ENCODE data around the gene DPF3.
"Not testable (repeated sequence)": the region's sequence is repeated elsewhere in the genome, so short reads cannot be mapped to it uniquely, and the experiment has no call there.

DPF3 gene

GRCh38 chr14:72758420-72758819 is 135.5 kb downstream of the DPF3 start:
- DNase-seq (ENCODE audit: insufficient read length, low spot score), result no peak
- TF ChIP-seq POLR2AphosphoS5 (IDR thresholded peaks at IDR 0.05; ENCODE audit: low read depth, low read length), result no peak
- no peak for TF ChIP-seq POLR2A (IDR thresholded peaks at IDR 0.05; ENCODE audit: low read depth, low read length)
- TF ChIP-seq PAX5 (IDR thresholded peaks at IDR 0.05; ENCODE audit: insufficient read depth, low read length, severe bottlenecking), result no peak
- no peak for TF ChIP-seq TAF1 (IDR thresholded peaks at IDR 0.05; ENCODE audit: low read depth, low read length)
- FAIRE-seq, result no peak

- DNase-seq (ENCODE audit: insufficient read length, low spot score) (no peak), FAIRE-seq (no peak)
- TF ChIP-seq PAX5 (IDR thresholded peaks at IDR 0.05; ENCODE audit: insufficient read depth, low read length, severe bottlenecking), result no peak
- no peak for TF ChIP-seq POU2F2 (IDR thresholded peaks at IDR 0.05; ENCODE audit: low read depth, low read length)
- TF ChIP-seq POLR2A (IDR thresholded peaks at IDR 0.05; ENCODE audit: low read depth, low read length), result no peak
- no peak for TF ChIP-seq SPI1 (IDR thresholded peaks at IDR 0.05; ENCODE audit: low read depth, low read length)
- no peak for TF ChIP-seq TAF1 (IDR thresholded peaks at IDR 0.05; ENCODE audit: low read depth, low read length)
- TF ChIP-seq POLR2AphosphoS5 (IDR thresholded peaks at IDR 0.05; ENCODE audit: low read depth, low read length), result no peak
Measured at GRCh38 chr14:72756967-72757366, 136.9 kb downstream of the DPF3 start.

DNA sequence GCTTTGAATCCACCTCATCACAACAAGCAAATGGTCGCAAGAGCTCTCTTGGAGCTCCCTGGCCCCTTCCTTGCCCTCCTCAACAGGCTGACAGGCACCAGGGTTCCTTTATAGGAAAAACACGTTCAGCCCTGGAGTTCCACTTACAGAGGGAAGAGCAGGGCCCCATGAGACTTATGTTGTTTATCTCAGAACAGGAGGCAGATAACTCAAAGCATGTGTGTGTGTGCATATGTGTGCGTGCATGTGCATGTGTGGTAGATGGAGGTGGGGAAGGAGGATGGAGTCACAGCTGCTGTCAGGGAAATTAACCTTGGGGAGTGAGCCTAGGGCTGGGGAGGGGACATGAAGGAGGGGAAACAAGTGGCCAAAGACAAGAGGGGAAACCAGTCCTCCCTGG is 138.1 kb downstream of the DPF3 start:
- FAIRE-seq (no peak), DNase-seq (ENCODE audit: insufficient read length, low spot score) (no peak)
- no peak for TF ChIP-seq TAF1 (IDR thresholded peaks at IDR 0.05; ENCODE audit: low read depth, low read length)
- no peak for TF ChIP-seq POU2F2 (IDR thresholded peaks at IDR 0.05; ENCODE audit: low read depth, low read length)
- no peak for TF ChIP-seq SPI1 (IDR thresholded peaks at IDR 0.05; ENCODE audit: low read depth, low read length)
- TF ChIP-seq POLR2A (IDR thresholded peaks at IDR 0.05; ENCODE audit: low read depth, low read length), result no peak
- no peak for TF ChIP-seq PAX5 (IDR thresholded peaks at IDR 0.05; ENCODE audit: insufficient read depth, low read length, severe bottlenecking)
- TF ChIP-seq POLR2AphosphoS5 (IDR thresholded peaks at IDR 0.05; ENCODE audit: low read depth, low read length), result no peak

- FAIRE-seq (no peak), DNase-seq (ENCODE audit: insufficient read length, low spot score) (no peak)
- TF ChIP-seq POU2F2 (IDR thresholded peaks at IDR 0.05; ENCODE audit: low read depth, low read length) (no peak), POLR2A (IDR thresholded peaks at IDR 0.05; ENCODE audit: low read depth, low read length) (no peak), PAX5 (IDR thresholded peaks at IDR 0.05; ENCODE audit: insufficient read depth, low read length, severe bottlenecking) (no peak)
Measured at GRCh38 chr14:72754949-72755348, 139.0 kb downstream of the DPF3 start.

- TF ChIP-seq TAF1 (IDR thresholded peaks at IDR 0.05; ENCODE audit: low read depth, low read length) (no peak), POU2F2 (IDR thresholded peaks at IDR 0.05; ENCODE audit: low read depth, low read length) (no peak), POLR2AphosphoS5 (IDR thresholded peaks at IDR 0.05; ENCODE audit: low read depth, low read length) (no peak), POLR2A (IDR thresholded peaks at IDR 0.05; ENCODE audit: low read depth, low read length) (no peak), SPI1 (IDR thresholded peaks at IDR 0.05; ENCODE audit: low read depth, low read length) (no peak), PAX5 (IDR thresholded peaks at IDR 0.05; ENCODE audit: insufficient read depth, low read length, severe bottlenecking) (no peak)
- DNase-seq (ENCODE audit: insufficient read length, low spot score) (no peak), FAIRE-seq (no peak)
Measured at GRCh38 chr14:72753879-72754400, 140.0 kb downstream of the DPF3 start.

DNA sequence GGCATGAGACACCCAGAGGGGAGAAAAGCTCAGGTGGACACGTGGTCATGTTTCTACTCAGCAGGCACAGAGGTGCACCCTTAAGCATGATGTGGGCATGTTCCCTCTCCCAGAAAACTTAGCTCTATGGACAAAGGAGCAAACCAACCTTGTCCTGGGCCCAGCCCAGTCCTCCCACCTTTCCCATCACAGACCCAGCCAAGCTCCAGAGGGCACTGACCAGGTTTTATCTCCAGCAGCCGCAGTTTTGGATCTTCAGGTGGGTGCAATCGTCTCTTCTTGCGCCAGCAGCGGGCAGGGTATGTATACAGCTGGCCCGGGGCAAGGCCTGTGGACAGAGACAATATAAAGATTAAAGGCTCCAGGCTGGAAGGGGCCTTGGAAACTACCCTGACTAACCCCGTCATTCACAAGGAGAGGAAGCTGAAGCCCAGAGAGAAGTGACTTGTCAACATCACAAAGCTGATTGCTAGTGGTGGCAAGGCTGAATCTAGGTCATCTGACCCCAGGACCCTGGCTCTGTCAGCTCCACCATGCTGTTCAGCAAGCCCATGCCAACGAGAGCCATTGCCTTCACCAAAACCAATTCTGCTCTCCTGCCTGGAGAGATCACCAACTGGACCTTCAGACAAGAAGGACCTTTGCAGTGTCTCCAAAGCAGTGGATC is 140.7 kb downstream of the DPF3 start:
- TF ChIP-seq SPI1 (IDR thresholded peaks at IDR 0.05; ENCODE audit: low read depth, low read length) (no peak), PAX5 (IDR thresholded peaks at IDR 0.05; ENCODE audit: insufficient read depth, low read length, severe bottlenecking) (no peak), POU2F2 (IDR thresholded peaks at IDR 0.05; ENCODE audit: low read depth, low read length) (no peak), POLR2A (IDR thresholded peaks at IDR 0.05; ENCODE audit: low read depth, low read length) (no peak), TAF1 (IDR thresholded peaks at IDR 0.05; ENCODE audit: low read depth, low read length) (no peak)
- DNase-seq (ENCODE audit: insufficient read length, low spot score) (no peak), FAIRE-seq (no peak)

DNA sequence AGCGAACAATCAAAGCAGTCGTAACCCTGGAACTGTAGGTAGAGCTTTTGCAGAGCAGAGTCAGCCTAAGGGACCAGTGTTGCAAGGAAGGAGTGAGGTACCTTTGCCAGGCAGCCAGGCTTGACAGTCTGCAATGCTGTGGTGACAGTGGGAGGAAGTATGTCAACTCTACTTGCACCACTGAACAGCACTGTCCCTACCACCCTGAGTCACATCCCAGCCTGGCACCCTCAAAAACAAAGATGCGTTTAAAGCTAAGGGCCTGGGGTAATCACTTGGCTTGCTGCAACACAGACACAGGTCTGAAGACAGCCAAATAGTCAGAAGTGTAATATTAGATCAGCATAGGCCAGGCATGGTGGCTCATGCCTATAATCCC is 141.9 kb downstream of the DPF3 start:
- DNase-seq (ENCODE audit: insufficient read length, low spot score) (no peak), FAIRE-seq (no peak)
- no peak for TF ChIP-seq POU2F2 (IDR thresholded peaks at IDR 0.05; ENCODE audit: low read depth, low read length)
- no peak for TF ChIP-seq TAF1 (IDR thresholded peaks at IDR 0.05; ENCODE audit: low read depth, low read length)
- TF ChIP-seq PAX5 (IDR thresholded peaks at IDR 0.05; ENCODE audit: insufficient read depth, low read length, severe bottlenecking), result no peak
- TF ChIP-seq POLR2AphosphoS5 (IDR thresholded peaks at IDR 0.05; ENCODE audit: low read depth, low read length), result no peak
- no peak for TF ChIP-seq SPI1 (IDR thresholded peaks at IDR 0.05; ENCODE audit: low read depth, low read length)
- no peak for TF ChIP-seq POLR2A (IDR thresholded peaks at IDR 0.05; ENCODE audit: low read depth, low read length)

GRCh38 chr14:72751276-72752033 is 142.4 kb downstream of the DPF3 start:
- FAIRE-seq (no peak), DNase-seq (ENCODE audit: insufficient read length, low spot score) (no peak)
- TF ChIP-seq TAF1 (IDR thresholded peaks at IDR 0.05; ENCODE audit: low read depth, low read length), result no peak
- no peak for TF ChIP-seq POLR2AphosphoS5 (IDR thresholded peaks at IDR 0.05; ENCODE audit: low read depth, low read length)
- TF ChIP-seq SPI1 (IDR thresholded peaks at IDR 0.05; ENCODE audit: low read depth, low read length), result no peak
- no peak for TF ChIP-seq PAX5 (IDR thresholded peaks at IDR 0.05; ENCODE audit: insufficient read depth, low read length, severe bottlenecking)
- TF ChIP-seq POU2F2 (IDR thresholded peaks at IDR 0.05; ENCODE audit: low read depth, low read length), result no peak
- no peak for TF ChIP-seq POLR2A (IDR thresholded peaks at IDR 0.05; ENCODE audit: low read depth, low read length)

GRCh38 chr14:72748921-72749320 is 145.0 kb downstream of the DPF3 start:
- not testable (repeated sequence) for DNase-seq (ENCODE audit: insufficient read length, low spot score); FAIRE-seq

DNA sequence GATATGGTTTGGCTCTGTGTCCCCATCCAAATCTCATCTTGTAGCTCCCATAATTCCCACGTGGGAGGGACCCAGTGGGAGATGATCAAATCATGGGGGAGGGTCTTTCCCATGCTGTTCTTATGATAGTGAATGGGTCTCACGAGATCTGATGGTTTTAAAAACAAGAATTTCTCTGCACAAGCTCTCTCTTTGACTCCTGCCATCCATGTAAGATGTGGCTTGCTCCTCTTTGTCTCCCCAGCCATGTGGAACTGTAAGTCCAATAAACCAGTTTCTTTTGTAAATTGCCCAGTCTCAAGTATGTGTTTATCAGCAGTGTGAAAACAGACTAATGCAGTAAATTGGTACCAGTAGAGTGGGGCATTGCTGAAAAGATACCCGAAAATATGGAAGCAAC is 146.2 kb downstream of the DPF3 start:
- no peak for FAIRE-seq

More for the DNA sequence above, 146.2 kb downstream of the DPF3 start:
- DNase-seq (ENCODE audit: insufficient read length, low spot score), result no peak
- TF ChIP-seq POLR2A (IDR thresholded peaks at IDR 0.05; ENCODE audit: low read depth, low read length) (no peak), POU2F2 (IDR thresholded peaks at IDR 0.05; ENCODE audit: low read depth, low read length) (no peak), PAX5 (IDR thresholded peaks at IDR 0.05; ENCODE audit: insufficient read depth, low read length, severe bottlenecking) (no peak), SPI1 (IDR thresholded peaks at IDR 0.05; ENCODE audit: low read depth, low read length) (no peak), POLR2AphosphoS5 (IDR thresholded peaks at IDR 0.05; ENCODE audit: low read depth, low read length) (no peak), TAF1 (IDR thresholded peaks at IDR 0.05; ENCODE audit: low read depth, low read length) (no peak)
